Measurements from ENCODE around the gene TMEM169. TPM values are rescaled to one million over a fixed set of nuclear protein-coding genes. Genes with fewer than 3 reads are reported as not detected.

The TMEM169 gene
- total and polyA plus RNA-seq, 9 of the 15 experiments (the other 6 are each of a cell fraction or from before 2014, with no cell fraction given) = 0.01 to 0.09 (median 0.04) TPM; not detected in 5

DNA sequence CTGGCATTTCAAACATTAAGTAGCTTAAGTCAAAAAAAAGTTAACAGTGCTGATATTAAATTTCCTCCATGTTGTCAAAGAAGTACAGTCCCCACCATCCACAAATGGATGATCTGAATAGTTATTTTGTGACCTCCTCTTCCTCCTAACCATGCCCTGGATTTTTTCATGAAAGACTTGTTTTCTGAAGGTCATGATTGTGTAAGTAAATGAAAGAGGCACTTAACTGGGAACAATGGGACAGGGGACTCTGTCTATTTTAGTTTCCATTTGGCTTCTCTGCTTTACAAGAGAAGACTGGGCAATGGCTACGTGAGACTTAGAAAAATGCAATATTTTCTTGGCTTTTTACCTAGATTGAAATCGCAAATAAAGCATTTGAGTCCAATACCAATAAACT lies 32.3 kb upstream of the TMEM169 start (continued):
- TF ChIP-seq, protein P1, sequence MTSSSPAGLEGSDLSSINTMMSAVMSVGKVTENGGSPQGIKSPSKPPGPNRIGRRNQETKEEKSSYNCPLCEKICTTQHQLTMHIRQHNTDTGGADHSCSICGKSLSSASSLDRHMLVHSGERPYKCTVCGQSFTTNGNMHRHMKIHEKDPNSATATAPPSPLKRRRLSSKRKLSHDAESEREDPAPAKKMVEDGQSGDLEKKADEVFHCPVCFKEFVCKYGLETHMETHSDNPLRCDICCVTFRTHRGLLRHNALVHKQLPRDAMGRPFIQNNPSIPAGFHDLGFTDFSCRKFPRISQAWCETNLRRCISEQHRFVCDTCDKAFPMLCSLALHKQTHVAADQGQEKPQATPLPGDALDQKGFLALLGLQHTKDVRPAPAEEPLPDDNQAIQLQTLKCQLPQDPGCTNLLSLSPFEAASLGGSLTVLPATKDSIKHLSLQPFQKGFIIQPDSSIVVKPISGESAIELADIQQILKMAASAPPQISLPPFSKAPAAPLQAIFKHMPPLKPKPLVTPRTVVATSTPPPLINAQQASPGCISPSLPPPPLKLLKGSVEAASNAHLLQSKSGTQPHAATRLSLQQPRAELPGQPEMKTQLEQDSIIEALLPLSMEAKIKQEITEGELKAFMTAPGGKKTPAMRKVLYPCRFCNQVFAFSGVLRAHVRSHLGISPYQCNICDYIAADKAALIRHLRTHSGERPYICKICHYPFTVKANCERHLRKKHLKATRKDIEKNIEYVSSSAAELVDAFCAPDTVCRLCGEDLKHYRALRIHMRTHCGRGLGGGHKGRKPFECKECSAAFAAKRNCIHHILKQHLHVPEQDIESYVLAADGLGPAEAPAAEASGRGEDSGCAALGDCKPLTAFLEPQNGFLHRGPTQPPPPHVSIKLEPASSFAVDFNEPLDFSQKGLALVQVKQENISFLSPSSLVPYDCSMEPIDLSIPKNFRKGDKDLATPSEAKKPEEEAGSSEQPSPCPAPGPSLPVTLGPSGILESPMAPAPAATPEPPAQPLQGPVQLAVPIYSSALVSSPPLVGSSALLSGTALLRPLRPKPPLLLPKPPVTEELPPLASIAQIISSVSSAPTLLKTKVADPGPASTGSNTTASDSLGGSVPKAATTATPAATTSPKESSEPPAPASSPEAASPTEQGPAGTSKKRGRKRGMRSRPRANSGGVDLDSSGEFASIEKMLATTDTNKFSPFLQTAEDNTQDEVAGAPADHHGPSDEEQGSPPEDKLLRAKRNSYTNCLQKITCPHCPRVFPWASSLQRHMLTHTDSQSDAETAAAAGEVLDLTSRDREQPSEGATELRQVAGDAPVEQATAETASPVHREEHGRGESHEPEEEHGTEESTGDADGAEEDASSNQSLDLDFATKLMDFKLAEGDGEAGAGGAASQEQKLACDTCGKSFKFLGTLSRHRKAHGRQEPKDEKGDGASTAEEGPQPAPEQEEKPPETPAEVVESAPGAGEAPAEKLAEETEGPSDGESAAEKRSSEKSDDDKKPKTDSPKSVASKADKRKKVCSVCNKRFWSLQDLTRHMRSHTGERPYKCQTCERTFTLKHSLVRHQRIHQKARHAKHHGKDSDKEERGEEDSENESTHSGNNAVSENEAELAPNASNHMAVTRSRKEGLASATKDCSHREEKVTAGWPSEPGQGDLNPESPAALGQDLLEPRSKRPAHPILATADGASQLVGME (CRISPR knock-in tag; IDR thresholded peaks at IDR 0.05) = no peak
- TF ChIP-seq DDX20 (tag; IDR thresholded peaks at IDR 0.05; ENCODE audit: low read depth) (no peak), BRCA1 (IDR thresholded peaks at IDR 0.05) (no peak), BRCA1 (CRISPR knock-in tag; IDR thresholded peaks at IDR 0.05) (no peak), BRD4 (IDR thresholded peaks at IDR 0.05) (no peak)
- TF ChIP-seq, protein P2, sequence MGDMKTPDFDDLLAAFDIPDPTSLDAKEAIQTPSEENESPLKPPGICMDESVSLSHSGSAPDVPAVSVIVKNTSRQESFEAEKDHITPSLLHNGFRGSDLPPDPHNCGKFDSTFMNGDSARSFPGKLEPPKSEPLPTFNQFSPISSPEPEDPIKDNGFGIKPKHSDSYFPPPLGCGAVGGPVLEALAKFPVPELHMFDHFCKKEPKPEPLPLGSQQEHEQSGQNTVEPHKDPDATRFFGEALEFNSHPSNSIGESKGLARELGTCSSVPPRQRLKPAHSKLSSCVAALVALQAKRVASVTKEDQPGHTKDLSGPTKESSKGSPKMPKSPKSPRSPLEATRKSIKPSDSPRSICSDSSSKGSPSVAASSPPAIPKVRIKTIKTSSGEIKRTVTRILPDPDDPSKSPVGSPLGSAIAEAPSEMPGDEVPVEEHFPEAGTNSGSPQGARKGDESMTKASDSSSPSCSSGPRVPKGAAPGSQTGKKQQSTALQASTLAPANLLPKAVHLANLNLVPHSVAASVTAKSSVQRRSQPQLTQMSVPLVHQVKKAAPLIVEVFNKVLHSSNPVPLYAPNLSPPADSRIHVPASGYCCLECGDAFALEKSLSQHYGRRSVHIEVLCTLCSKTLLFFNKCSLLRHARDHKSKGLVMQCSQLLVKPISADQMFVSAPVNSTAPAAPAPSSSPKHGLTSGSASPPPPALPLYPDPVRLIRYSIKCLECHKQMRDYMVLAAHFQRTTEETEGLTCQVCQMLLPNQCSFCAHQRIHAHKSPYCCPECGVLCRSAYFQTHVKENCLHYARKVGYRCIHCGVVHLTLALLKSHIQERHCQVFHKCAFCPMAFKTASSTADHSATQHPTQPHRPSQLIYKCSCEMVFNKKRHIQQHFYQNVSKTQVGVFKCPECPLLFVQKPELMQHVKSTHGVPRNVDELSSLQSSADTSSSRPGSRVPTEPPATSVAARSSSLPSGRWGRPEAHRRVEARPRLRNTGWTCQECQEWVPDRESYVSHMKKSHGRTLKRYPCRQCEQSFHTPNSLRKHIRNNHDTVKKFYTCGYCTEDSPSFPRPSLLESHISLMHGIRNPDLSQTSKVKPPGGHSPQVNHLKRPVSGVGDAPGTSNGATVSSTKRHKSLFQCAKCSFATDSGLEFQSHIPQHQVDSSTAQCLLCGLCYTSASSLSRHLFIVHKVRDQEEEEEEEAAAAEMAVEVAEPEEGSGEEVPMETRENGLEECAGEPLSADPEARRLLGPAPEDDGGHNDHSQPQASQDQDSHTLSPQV (IDR thresholded peaks at IDR 0.05) = no peak

All from K562 (cell line).